Spleen (tissue), 11 donors: Measurements from ENCODE around the gene WDR91. TPM values are rescaled to one million over a fixed set of nuclear protein-coding genes. Genes with fewer than 3 reads are reported as not detected.

Experiments
- DNase-seq: peaks from one replicate; pipeline ENCODE4 v3.0.0-alpha.2; 2020
- H3K27ac ChIP-seq, 8 donors: fragments of 200-600 bp; sonication (generic) in 7 of 8; 1 replicate in 4 of 8; 2 replicates in 4 of 8; pipeline versions ENCODE4 v1.5.0 to v1.8.0; 2016 to 2021; ENCODE audit warnings: inconsistent platforms in 4 of 8, mild to moderate bottlenecking in 4 of 8, moderate library complexity in 1 of 8
- H3K27me3 ChIP-seq, 7 donors: fragments of 200-600 bp; sonication (generic) in 6 of 7; replicated peaks in 1 of 7; 1 replicate in 4 of 7; 2 replicates in 3 of 7; pipeline versions ENCODE4 v1.5.0 to v1.8.0; 2016 to 2021; ENCODE audit warnings: inconsistent platforms in 3 of 7, mild to moderate bottlenecking in 1 of 7
- H3K36me3 ChIP-seq, 6 donors: fragments of 200-600 bp; sonication (generic) in 5 of 6; 1 replicate in 4 of 6; 2 replicates in 2 of 6; pipeline versions ENCODE4 v1.5.0 to v1.8.0; 2016 to 2021; ENCODE audit warnings: inconsistent platforms in 2 of 6
- H3K4me1 ChIP-seq, 6 donors: fragments of 200-600 bp; sonication (generic) in 5 of 6; 1 replicate in 3 of 6; 2 replicates in 3 of 6; pipeline versions ENCODE4 v1.5.0 to v1.8.0; 2016 to 2021; ENCODE audit warnings: inconsistent platforms in 3 of 6
- H3K4me3 ChIP-seq, 8 donors: fragments of 200-600 bp; sonication (generic) in 7 of 8; 1 replicate in 4 of 8; 2 replicates in 4 of 8; pipeline versions ENCODE4 v1.5.0 to v1.8.0; 2016 to 2021; ENCODE audit warnings: inconsistent platforms in 4 of 8, mild to moderate bottlenecking in 4 of 8, moderate library complexity in 2 of 8
- H3K9me3 ChIP-seq, 8 donors: fragments of 200-600 bp; sonication (generic) in 7 of 8; 1 replicate in 4 of 8; 2 replicates in 4 of 8; pipeline versions ENCODE4 v1.5.0 to v1.8.0; 2016 to 2021; ENCODE audit warnings: inconsistent platforms in 4 of 8
- CTCF ChIP-seq, 11 experiments: fragments of 200-600 bp in 7 of 11; fragments of 450-650 bp in 4 of 11; sonication (generic) in 4 of 11; IDR thresholded peaks in 8 of 11; conservative IDR thresholded peaks in 3 of 11; 1 replicate in 7 of 11; 2 replicates in 4 of 11; pipeline versions ENCODE4 v1.4.0 to v1.8.0; 2016 to 2021; ENCODE audit warnings: antibody characterized with exemption in 11 of 11, inconsistent platforms in 4 of 11, mild to moderate bottlenecking in 1 of 11
- POLR2A ChIP-seq, 3 donors: fragments of 450-650 bp; IDR thresholded peaks; one replicate each; pipeline ENCODE4 v1.5.1; 2017; ENCODE audit warnings: antibody characterized with exemption in 3 of 3, mild to moderate bottlenecking in 1 of 3
- POLR2AphosphoS5 ChIP-seq, 3 donors: sonication (generic); formaldehyde crosslinking; IDR thresholded peaks; one replicate each; pipeline ENCODE4 v1.5.1; 2017; ENCODE audit warnings: antibody characterized with exemption in 3 of 3
- WGBS, 5 donors: extraction: QIAGEN DNeasy Blood & Tissue Kit in 3 of 5; methylation state at CpG; one replicate each; pipeline versions ENCODE4 v1.1.5 to v1.1.7; 2013 to 2018; 5-methylcytosine and 5-hydroxymethylcytosine counted together
- intact Hi-C: fragments of 100-400 bp; cut with DNase I; formaldehyde crosslinking; loops from one replicate; pipeline ENCODE4 v1.15.0; 2023; ENCODE audit warnings: low total_unique reads
- polyA plus RNA-seq, 3 donors: library from polyadenylated mRNA; stranded (reverse); fragments of 200-250 nt; gene quantifications; one replicate each; pipeline ENCODE4 v1.2.1, GENCODE V29; 2013
- total RNA-seq, 7 donors: library from RNA; depleted of rRNA in 3 of 7; stranded (reverse); fragments of >200 nt in 3 of 7; fragmentation: NEBNext Ultra II Directional in 4 of 7; extraction: Animal tissue kit (Norgen Biotek cat#: 25700) in 4 of 7; gene quantifications; one replicate each; pipeline versions ENCODE4 v1.1.0 to v1.2.1, GENCODE V29; 2016 to 2021
- donor health status: healthy with polysubstance abuse.
- donor health status: DM: no; HTN: no; CAD: no; lungs with moderate emphysema.
- donor health status: DM: no; HTN: no; CAD: no.
- donor health status: Bipolar disorder and iron deficiency.
- donor health status: healthy.
- donor health status: DM: no; HTN: no; CAD: no.
- donor health status: DM: yes; HTN: yes; CAD: no.

WDR91 gene
- total and polyA plus RNA-seq, 10 donors: 6.9 to 31.3 (median 21.0) TPM

- Histone ChIP-seq H3K36me3 (peaks cover 2 to 100% (median 79%) of the 10 kb centered on the region in 6 donors), H3K27me3 (no peaks in the 10 kb centered on the region), H3K4me3 (no peak overlapping the region), H3K27ac (no peak overlapping the region), H3K9me3 (no peaks in the 10 kb centered on the region), H3K4me1 (no peaks in the 10 kb centered on the region)
- WGBS, 5 donors: 90 to 99% (median 92%) methylated on average over 4 of the region's 4 CpGs
- intact Hi-C loops: no loop called here
- TF ChIP-seq CTCF (IDR thresholded peaks at IDR 0.05 in 8 of 11, conservative IDR thresholded peaks at IDR 0.05 in 3 of 11) (no peak), POLR2A (IDR thresholded peaks at IDR 0.05) (no peak), POLR2AphosphoS5 (IDR thresholded peaks at IDR 0.05) (no peak)
- no peak for DNase-seq
Observed at GRCh38 chr7:135195156-135195555, 16.2 kb downstream of the WDR91 start.

- H3K4me3 ChIP-seq: no peak overlapping the region
- TF ChIP-seq CTCF (IDR thresholded peaks at IDR 0.05 in 8 of 11, conservative IDR thresholded peaks at IDR 0.05 in 3 of 11) (no peak), POLR2AphosphoS5 (IDR thresholded peaks at IDR 0.05) (no peak), POLR2A (IDR thresholded peaks at IDR 0.05) (no peak)
- peaks cover 0 to 100% (median 76%) of the 10 kb centered on the region in 6 donors for H3K36me3 ChIP-seq
- no peaks in the 10 kb centered on the region for H3K4me1 ChIP-seq
- H3K9me3 ChIP-seq: no peaks in the 10 kb centered on the region
- no peak for DNase-seq
- intact Hi-C loops: no loop called here
- 73 to 89% (median 83%) methylated on average over 11 to 12 of the region's 12 CpGs for WGBS, 5 donors
- H3K27me3 ChIP-seq: no peaks in the 10 kb centered on the region
- H3K27ac ChIP-seq: no peak overlapping the region
Observed at GRCh38 chr7:135194494-135195095, 16.7 kb downstream of the WDR91 start.

GRCh38 chr7:135193615-135194081 lies 17.7 kb downstream of the WDR91 start:
- H3K27ac ChIP-seq: no peak overlapping the region
- WGBS, 5 donors: 90 to 96% (median 92%) methylated on average over 10 of the region's 10 CpGs

More at GRCh38 chr7:135193615-135194081, 17.7 kb downstream of the WDR91 start:
- no peak for DNase-seq
- Histone ChIP-seq H3K36me3 (peaks cover 0 to 100% (median 79%) of the 10 kb centered on the region in 6 donors), H3K4me1 (no peaks in the 10 kb centered on the region), H3K27me3 (no peaks in the 10 kb centered on the region), H3K4me3 (no peak overlapping the region), H3K9me3 (no peaks in the 10 kb centered on the region)
- intact Hi-C loops: no loop called here
- TF ChIP-seq POLR2AphosphoS5 (IDR thresholded peaks at IDR 0.05): no peak
- TF ChIP-seq CTCF (IDR thresholded peaks at IDR 0.05 in 8 of 11, conservative IDR thresholded peaks at IDR 0.05 in 3 of 11): no peak
- TF ChIP-seq POLR2A (IDR thresholded peaks at IDR 0.05): no peak
